HFFc6 (cell line): ENCODE data around the gene BZW2. TPM values are rescaled to one million over a fixed set of nuclear protein-coding genes. Genes with fewer than 3 reads are reported as not detected.
"Not testable (repeated sequence)": the region's sequence is repeated elsewhere in the genome, so short reads cannot be mapped to it uniquely, and the experiment has no call there.

ENCODE experiments used
- DNase-seq: peaks from one replicate; pipeline ENCODE4 v3.0.0-alpha.2; 2018
- H3K27ac Mint-ChIP-seq: 2 replicates; pipeline ENCODE4 v1.8.0; 2020; ENCODE audit warnings: mild to moderate bottlenecking, mixed read lengths
- H3K27me3 Mint-ChIP-seq: 2 replicates; pipeline ENCODE4 v1.8.0; 2021; ENCODE audit warnings: mild to moderate bottlenecking, moderate library complexity, mixed read lengths; ENCODE audit not compliant: insufficient read depth
- H3K36me3 Mint-ChIP-seq: 2 replicates; pipeline ENCODE4 v1.8.0; 2021; ENCODE audit warnings: low read depth, mixed read lengths
- H3K4me1 Mint-ChIP-seq: 2 replicates; pipeline ENCODE4 v1.8.0; 2020; ENCODE audit warnings: low read depth, mixed read lengths
- H3K4me3 Mint-ChIP-seq: 2 replicates; pipeline ENCODE4 v1.8.0; 2020; ENCODE audit warnings: mild to moderate bottlenecking, moderate library complexity, mixed read lengths
- H3K9me3 Mint-ChIP-seq: 2 replicates; pipeline ENCODE4 v1.8.0; 2020; ENCODE audit warnings: mild to moderate bottlenecking, mixed read lengths
- total RNA-seq, 6 experiments: library from RNA; stranded (reverse); fragmentation: NEBNext Ultra II Directional; extraction: Animal tissue kit (Norgen Biotek cat#: 25700); gene quantifications; 2 replicates in 1 of 6; 3 replicates in 5 of 6; pipeline ENCODE4 v1.2.3, GENCODE V29; 2021
- TF ChIP-seq, protein P1 (sequence below): fragments of 200-600 bp; sonication (generic); IDR thresholded peaks from 2 replicates; pipeline ENCODE4 v1.5.0; 2021; ENCODE audit warnings: antibody characterized with exemption, mild to moderate bottlenecking

BZW2 gene
- total RNA-seq, 6 experiments from 2014 or later = 75.8 to 104 (median 94.5) TPM

DNA sequence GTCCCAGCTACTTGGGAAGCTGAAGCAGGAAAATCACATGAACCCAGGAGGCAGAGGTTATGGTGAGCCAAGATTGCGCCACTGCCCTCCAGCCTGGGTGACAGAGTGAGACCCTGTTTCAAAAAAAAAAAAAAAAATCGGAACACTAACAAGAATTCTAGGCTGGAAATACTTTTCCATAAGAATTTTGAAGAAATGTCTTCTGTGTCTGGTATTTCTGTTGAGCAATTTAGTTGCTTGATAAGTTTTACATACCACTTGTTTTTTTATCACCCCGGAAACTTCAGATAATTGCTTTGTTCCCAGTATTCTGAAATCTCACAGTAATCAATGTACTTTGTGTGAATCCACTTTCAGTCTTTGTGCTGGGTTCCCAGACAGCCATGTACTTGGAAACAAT, 25.8 kb downstream of the BZW2 start:
- Mint-ChIP-seq H3K9me3 (no peaks in the 10 kb centered on the region), H3K27ac (no peak overlapping the region), H3K27me3 (peaks cover 2% of the 10 kb centered on the region; the same call in 1 of the 2 replicates), H3K4me1 (peaks cover 55% of the 10 kb centered on the region), H3K4me3 (no peak overlapping the region), H3K36me3 (peaks cover 51% of the 10 kb centered on the region)
- DNase-seq = no peak
- TF ChIP-seq, protein P1, sequence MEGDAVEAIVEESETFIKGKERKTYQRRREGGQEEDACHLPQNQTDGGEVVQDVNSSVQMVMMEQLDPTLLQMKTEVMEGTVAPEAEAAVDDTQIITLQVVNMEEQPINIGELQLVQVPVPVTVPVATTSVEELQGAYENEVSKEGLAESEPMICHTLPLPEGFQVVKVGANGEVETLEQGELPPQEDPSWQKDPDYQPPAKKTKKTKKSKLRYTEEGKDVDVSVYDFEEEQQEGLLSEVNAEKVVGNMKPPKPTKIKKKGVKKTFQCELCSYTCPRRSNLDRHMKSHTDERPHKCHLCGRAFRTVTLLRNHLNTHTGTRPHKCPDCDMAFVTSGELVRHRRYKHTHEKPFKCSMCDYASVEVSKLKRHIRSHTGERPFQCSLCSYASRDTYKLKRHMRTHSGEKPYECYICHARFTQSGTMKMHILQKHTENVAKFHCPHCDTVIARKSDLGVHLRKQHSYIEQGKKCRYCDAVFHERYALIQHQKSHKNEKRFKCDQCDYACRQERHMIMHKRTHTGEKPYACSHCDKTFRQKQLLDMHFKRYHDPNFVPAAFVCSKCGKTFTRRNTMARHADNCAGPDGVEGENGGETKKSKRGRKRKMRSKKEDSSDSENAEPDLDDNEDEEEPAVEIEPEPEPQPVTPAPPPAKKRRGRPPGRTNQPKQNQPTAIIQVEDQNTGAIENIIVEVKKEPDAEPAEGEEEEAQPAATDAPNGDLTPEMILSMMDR = no peak

DNA sequence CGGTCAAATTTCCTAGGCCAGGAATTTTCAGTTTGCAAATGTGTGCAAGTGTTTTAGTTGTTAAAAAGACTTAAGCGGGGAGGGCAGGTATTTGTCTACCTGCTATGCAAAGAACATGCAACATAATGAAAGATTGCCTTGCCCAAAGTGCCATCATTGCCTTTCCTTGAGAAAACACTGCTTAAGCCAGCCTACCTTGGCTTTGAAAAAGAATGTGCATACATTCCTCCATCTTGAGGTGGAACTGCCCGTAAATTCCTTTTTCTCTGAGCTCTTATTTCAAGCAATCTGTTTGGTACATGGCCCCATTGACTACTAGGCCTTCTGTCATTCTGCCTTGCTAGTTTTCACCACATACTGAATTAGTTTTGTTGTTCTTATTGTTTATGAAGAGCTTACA, 29.3 kb downstream of the BZW2 start:
- DNase-seq = no peak
- Mint-ChIP-seq H3K27me3 (no peaks in the 10 kb centered on the region), H3K4me3 (no peak overlapping the region), H3K36me3 (peaks cover 65% of the 10 kb centered on the region), H3K27ac (no peak overlapping the region), H3K9me3 (no peaks in the 10 kb centered on the region), H3K4me1 (peaks cover 22% of the 10 kb centered on the region)
- TF ChIP-seq, protein P1 = no peak

DNA sequence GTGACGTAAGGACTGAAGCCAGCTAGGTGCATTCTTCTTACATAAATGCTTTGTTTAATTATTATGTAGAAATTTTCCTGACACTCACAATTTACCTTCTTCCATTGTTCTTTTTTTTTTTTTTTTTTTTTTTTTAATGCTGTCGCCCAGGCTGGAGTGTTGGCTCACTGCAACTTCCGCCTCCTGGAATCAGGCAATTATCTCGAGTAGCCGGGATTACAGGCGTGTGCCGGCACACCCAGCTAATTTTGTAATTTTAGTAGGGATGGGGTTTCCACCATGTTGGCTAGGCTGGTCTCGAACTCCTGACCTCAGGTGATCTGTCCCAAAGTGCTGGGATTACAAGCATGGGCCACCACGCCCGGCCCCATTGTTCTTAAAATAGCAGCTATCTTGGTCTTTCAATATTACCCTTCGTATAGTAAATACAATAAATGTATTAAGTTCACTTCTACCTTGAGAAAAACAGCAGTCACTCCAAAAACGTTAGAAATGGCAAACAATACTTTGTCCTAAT, 32.1 kb downstream of the BZW2 start:
- Mint-ChIP-seq H3K4me1 (no peaks in the 10 kb centered on the region), H3K27ac (no peak overlapping the region), H3K27me3 (no peaks in the 10 kb centered on the region), H3K36me3 (peaks cover 60% of the 10 kb centered on the region), H3K4me3 (no peak overlapping the region), H3K9me3 (no peaks in the 10 kb centered on the region)
- DNase-seq = no peak
- TF ChIP-seq, protein P1 = no peak

DNA sequence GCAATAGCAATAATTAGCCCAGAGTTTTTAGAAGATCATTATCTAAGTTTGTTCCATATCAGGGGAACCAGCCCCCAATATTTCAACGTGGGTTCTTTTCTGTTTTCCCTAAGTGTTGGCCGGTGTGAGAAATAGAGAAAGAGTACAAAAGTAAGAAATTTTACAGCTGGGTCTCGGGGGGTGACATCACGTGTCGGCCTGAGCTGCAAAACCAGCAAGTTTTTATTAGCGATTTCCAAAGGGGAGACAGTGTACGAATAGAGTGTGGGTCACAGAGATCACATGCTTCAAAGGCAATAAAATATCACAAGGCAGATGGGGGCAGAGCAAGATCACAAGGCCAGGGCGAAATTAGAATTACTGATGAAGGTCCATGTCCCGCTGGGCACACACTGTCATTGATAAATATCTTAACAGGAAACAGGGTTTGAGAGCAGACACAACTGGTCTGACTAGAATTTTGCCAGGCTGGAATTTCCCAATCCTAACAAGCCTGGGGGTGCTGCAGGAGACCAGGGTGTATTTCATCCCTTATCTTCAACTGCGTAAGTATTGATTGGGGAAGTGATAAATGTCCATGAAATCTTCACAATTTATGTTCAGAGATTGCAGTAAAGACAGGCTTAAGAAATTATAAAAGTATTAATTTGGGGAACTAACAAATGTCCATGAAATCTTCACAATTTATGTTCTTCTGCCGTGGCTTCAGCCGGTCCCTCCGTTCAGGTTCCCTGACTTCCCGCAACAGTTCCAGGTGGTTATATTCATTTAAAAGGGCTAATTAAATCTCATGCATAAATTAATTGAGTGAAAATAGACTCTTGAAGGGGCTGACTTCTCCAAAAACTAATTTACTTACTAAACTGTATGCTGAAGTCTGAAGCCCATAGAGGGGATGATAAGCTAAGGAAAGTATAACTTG, 32.9 kb downstream of the BZW2 start:
- H3K27me3 Mint-ChIP-seq, H3K4me3 Mint-ChIP-seq, H3K27ac Mint-ChIP-seq, H3K9me3 Mint-ChIP-seq, H3K4me1 Mint-ChIP-seq, DNase-seq: not testable (repeated sequence)
- peaks cover 58% of the 10 kb centered on the region for H3K36me3 Mint-ChIP-seq

DNA sequence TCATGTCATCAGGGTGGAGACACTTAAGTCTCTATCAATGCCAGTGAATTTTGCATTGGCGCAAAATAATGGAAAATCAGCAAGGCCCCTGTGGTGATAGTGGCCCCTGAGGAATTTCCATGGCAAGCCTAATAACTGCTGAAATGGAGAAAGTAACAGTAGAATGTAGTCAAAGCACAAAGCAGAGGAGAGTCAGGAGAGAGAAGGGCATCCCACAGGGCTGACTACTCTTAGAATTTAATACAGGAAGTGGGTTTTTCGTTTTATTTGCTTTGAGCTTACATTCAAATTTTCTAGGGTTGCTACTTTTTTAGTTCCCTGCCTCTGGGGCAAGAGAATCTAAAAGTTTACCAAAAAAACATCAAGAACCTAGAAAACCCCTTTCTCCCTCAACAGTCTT, 39.0 kb downstream of the BZW2 start:
- H3K36me3 Mint-ChIP-seq = peaks cover 52% of the 10 kb centered on the region
- H3K27me3 Mint-ChIP-seq = no peaks in the 10 kb centered on the region
- TF ChIP-seq, protein P1 = no peak
- H3K9me3 Mint-ChIP-seq = no peaks in the 10 kb centered on the region
- no peak for DNase-seq
- H3K4me1 Mint-ChIP-seq = no peaks in the 10 kb centered on the region
- H3K27ac Mint-ChIP-seq = no peak overlapping the region
- H3K4me3 Mint-ChIP-seq = no peak overlapping the region

DNA sequence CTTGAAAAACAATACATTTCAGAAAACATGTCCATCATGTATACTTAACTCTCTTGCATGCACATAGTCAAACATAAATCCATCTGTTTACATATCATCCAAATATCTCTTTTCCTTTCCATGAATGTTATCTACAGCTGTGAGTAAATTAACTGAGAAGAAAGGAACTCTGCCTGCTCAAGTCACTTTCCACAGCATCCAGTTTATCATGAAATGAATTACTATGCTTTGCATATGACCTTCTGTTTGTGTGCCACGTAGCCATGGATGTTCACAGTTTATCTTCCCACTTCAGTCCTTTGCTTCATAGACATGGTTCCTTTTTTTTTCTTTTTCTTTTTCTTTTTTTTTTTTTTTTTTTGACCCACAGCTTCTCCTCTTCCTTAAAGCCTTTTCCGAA, 39.6 kb downstream of the BZW2 start:
- Mint-ChIP-seq H3K27me3 (no peaks in the 10 kb centered on the region), H3K9me3 (no peaks in the 10 kb centered on the region), H3K36me3 (peaks cover 49% of the 10 kb centered on the region), H3K4me3 (no peak overlapping the region), H3K4me1 (no peaks in the 10 kb centered on the region), H3K27ac (peak overlapping the region; percentile 13; the same call in 1 of the 2 replicates)
- TF ChIP-seq, protein P1 = no peak
- no peak for DNase-seq
